ENCODE results near the gene WDR33. TPM values are rescaled to one million over a fixed set of nuclear protein-coding genes. Genes with fewer than 3 reads are reported as not detected.

WDR33 gene
- total and polyA plus RNA-seq, 10 of the 15 experiments (the other 5 are each of a cell fraction or from before 2014, with no cell fraction given), result 29.2 to 73.8 (median 45.6) TPM

DNA sequence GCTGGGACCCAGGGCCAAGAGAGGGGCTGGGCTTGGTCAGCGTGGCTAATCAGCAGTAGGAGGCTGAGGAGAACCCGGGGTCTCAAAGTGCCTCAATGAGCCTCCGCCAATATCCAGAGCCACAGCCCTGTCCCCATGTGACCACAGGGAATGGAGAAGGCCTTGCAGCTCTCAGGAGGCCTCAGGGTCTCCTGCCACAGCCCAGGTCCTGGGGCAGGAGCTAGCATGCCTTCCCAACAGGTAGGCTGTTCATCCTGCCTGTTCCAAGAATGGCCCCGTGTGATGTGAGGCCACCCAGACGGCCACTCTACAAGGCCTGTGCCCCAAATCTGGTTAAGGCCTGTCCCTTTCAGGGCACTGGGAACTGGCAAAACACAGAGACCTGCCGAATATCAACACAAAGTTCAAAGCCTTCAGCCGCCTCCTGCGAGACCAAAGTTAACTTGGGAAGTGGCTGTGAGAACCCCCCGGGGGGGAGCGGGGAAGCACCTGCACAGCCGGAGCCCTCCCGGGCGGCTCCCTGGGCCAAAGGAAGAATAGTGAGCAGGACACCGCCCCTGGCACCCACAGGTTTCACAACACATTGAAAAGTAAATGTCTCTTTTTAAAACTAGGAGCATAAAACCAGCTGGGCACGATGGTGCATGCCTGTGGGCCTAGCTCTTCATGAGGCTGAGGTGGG lies 131.2 kb downstream of the WDR33 start:
- ChIA-PET RAD21 (ENCODE audit: unreplicated experiment) (no interaction called here), SMC1A (ENCODE audit: uncharacterized antibody, unreplicated experiment) (no interaction called here), POLR2A (interaction anchor here (0.6 kb wide), 1 partner anchor 15 kb away, joined by 8 read pairs; no protein-coding TSS in a partner anchor), CTCF (no interaction called here)
- no peak for DNase-seq (ENCODE audit: low read depth, low spot score)
- Histone ChIP-seq H3K4me2 (ENCODE audit: control insufficient read depth, insufficient read depth) (no peak overlapping the region), H3K36me3 (ENCODE audit: control insufficient read depth in 2 of 2, insufficient read depth in 2 of 2, low read length in 1 of 2) (no peaks in the 10 kb centered on the region), H4K20me1 (ENCODE audit: control insufficient read depth, insufficient read depth) (0 out of 2 replicates have a peak, but pooled peaks cover 3% of the 10 kb centered on the region), H3K27me3 (replicated peaks in 1 of 2; ENCODE audit: control insufficient read depth in 2 of 2, insufficient read depth in 2 of 2, low read length in 1 of 2) (peaks cover 6 to 9% of the 10 kb centered on the region in 2 experiments), H3K9ac (ENCODE audit: control insufficient read depth, insufficient read depth, low read length) (no peak overlapping the region), H2AFZ (ENCODE audit: control insufficient read depth, low read depth, low read length) (no peak overlapping the region), H3K4me3 (no peak overlapping the region), H3K27ac (ENCODE audit: control insufficient read depth, insufficient read depth) (no peak overlapping the region), H3K4me1 (ENCODE audit: control insufficient read depth, insufficient read depth, low read length) (no peaks in the 10 kb centered on the region), H3K9me3 (replicated peaks; ENCODE audit: control insufficient read depth, insufficient read depth, low read length) (no peaks in the 10 kb centered on the region), H3K79me2 (ENCODE audit: control insufficient read depth, insufficient read depth, low read length) (no peaks in the 10 kb centered on the region)
- intact Hi-C loops (cut with micrococcal nuclease; ENCODE audit: unreplicated experiment), result no loop called here
- no peak for ATAC-seq
- WGBS (ENCODE audit: insufficient coverage, insufficient replicate concordance, low lambda C conversion rate, missing lambda C conversion rate), result 35% methylated on average over 15 of the region's 15 CpGs
- in situ Hi-C loops (cut with MboI), result no loop called here
- TF ChIP-seq SUPT20H (IDR thresholded peaks at IDR 0.05; ENCODE audit: borderline replicate concordance, control insufficient read depth, low read depth, low read length) (no peak), ZNF217 (IDR thresholded peaks at IDR 0.05) (no peak), HDAC6 (IDR thresholded peaks at IDR 0.05; ENCODE audit: unreplicated experiment) (no peak), KAT2A (conservative IDR thresholded peaks at IDR 0.05; ENCODE audit: control insufficient read depth, low read depth, low read length) (no peak), MTA3 (IDR thresholded peaks at IDR 0.05; ENCODE audit: borderline replicate concordance, low read length) (no peak), ZNF207 (IDR thresholded peaks at IDR 0.05; ENCODE audit: borderline replicate concordance) (no peak), NFIC (IDR thresholded peaks at IDR 0.05; ENCODE audit: low read depth, low read length) (no peak), JUNB (IDR thresholded peaks at IDR 0.05) (no peak), NBN (IDR thresholded peaks at IDR 0.05) (no peak), NFXL1 (IDR thresholded peaks at IDR 0.05; ENCODE audit: borderline replicate concordance) (no peak)
- TF ChIP-seq, protein P1, sequence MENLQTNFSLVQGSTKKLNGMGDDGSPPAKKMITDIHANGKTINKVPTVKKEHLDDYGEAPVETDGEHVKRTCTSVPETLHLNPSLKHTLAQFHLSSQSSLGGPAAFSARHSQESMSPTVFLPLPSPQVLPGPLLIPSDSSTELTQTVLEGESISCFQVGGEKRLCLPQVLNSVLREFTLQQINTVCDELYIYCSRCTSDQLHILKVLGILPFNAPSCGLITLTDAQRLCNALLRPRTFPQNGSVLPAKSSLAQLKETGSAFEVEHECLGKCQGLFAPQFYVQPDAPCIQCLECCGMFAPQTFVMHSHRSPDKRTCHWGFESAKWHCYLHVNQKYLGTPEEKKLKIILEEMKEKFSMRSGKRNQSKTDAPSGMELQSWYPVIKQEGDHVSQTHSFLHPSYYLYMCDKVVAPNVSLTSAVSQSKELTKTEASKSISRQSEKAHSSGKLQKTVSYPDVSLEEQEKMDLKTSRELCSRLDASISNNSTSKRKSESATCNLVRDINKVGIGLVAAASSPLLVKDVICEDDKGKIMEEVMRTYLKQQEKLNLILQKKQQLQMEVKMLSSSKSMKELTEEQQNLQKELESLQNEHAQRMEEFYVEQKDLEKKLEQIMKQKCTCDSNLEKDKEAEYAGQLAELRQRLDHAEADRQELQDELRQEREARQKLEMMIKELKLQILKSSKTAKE (IDR thresholded peaks at IDR 0.05; ENCODE audit: low read depth, poor library complexity, severe bottlenecking), result no peak
- TF ChIP-seq, protein P2, sequence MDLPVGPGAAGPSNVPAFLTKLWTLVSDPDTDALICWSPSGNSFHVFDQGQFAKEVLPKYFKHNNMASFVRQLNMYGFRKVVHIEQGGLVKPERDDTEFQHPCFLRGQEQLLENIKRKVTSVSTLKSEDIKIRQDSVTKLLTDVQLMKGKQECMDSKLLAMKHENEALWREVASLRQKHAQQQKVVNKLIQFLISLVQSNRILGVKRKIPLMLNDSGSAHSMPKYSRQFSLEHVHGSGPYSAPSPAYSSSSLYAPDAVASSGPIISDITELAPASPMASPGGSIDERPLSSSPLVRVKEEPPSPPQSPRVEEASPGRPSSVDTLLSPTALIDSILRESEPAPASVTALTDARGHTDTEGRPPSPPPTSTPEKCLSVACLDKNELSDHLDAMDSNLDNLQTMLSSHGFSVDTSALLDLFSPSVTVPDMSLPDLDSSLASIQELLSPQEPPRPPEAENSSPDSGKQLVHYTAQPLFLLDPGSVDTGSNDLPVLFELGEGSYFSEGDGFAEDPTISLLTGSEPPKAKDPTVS (IDR thresholded peaks at IDR 0.05; ENCODE audit: low read depth, low read length), result no peak
- TF ChIP-seq, protein P3, sequence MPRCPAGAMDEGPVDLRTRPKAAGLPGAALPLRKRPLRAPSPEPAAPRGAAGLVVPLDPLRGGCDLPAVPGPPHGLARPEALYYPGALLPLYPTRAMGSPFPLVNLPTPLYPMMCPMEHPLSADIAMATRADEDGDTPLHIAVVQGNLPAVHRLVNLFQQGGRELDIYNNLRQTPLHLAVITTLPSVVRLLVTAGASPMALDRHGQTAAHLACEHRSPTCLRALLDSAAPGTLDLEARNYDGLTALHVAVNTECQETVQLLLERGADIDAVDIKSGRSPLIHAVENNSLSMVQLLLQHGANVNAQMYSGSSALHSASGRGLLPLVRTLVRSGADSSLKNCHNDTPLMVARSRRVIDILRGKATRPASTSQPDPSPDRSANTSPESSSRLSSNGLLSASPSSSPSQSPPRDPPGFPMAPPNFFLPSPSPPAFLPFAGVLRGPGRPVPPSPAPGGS (IDR thresholded peaks at IDR 0.05; ENCODE audit: borderline replicate concordance, insufficient read depth, low read depth, low read length, poor library complexity, severe bottlenecking), result no peak
- no TSS peak for BruUV-seq (replicated peaks)
- no peak for FAIRE-seq
